CD4-positive, alpha-beta T cell treated with Interleukin-17A for 1 hour (primary cell): ENCODE results near the gene VWA1.

ENCODE experiments used
- DNase-seq: peaks from one replicate; pipeline ENCODE4 v3.0.0-alpha.2; 2020

Gene VWA1

GRCh38 chr1:1489231-1489630, 53.7 kb downstream of the VWA1 start:
- no peak for DNase-seq

- DNase-seq, result no peak
Observed at GRCh38 chr1:1489861-1490260, 54.4 kb downstream of the VWA1 start.

GRCh38 chr1:1490633-1491230, 55.2 kb downstream of the VWA1 start:
- DNase-seq, result no peak

- DNase-seq, result no peak
Observed at GRCh38 chr1:1491601-1492000, 56.1 kb downstream of the VWA1 start.
